ENCODE results near the gene ZC3H18. TPM values are rescaled to one million over a fixed set of nuclear protein-coding genes. Genes with fewer than 3 reads are reported as not detected.

ZC3H18 gene
- total and polyA plus RNA-seq, 10 of the 15 experiments (the other 5 are each of a cell fraction or from before 2014, with no cell fraction given) = 1.0 to 58.3 (median 22.4) TPM

- TF ChIP-seq IKZF2 (IDR thresholded peaks at IDR 0.05) = no peak
- no peak for TF ChIP-seq CHD4 (IDR thresholded peaks at IDR 0.05)
Observed at GRCh38 chr16:88561485-88562359, 8.5 kb upstream of the ZC3H18 start (continued).

DNA sequence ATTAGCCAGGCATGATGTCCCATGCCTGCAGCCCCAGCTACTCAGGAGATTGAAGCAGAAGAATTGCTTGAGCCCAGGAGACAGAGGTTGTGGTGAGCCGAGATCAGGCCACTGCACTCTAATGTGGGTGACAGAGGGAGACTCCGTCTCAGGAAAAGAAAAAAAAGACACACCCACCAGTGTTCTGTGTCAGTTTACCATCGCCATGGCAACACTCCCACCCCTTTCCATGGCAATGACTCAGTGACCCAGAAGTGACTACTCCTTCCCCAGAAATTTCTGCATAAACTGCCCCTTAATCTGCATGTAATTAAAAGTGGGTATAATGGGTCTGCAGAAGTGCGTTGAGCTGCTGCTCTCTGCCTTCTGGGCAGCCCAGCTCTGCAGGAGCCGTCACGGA lies 4.0 kb upstream of the ZC3H18 start:
- CTCF ChIA-PET = interaction anchor here (1.5 kb wide), 1 partner anchor 30 kb away, joined by 4 read pairs; no protein-coding TSS in a partner anchor
- no peak for TF ChIP-seq WRNIP1 (IDR thresholded peaks at IDR 0.05; ENCODE audit: borderline replicate concordance, low read depth, low read length)
- no peak for TF ChIP-seq IKZF2 (IDR thresholded peaks at IDR 0.05)
- TF ChIP-seq SUPT20H (IDR thresholded peaks at IDR 0.05; ENCODE audit: borderline replicate concordance, control insufficient read depth, low read depth, low read length) = no peak
- TF ChIP-seq CHD4 (IDR thresholded peaks at IDR 0.05) = no peak
- no peak for TF ChIP-seq ATF7 (IDR thresholded peaks at IDR 0.05; ENCODE audit: low read depth)
- TF ChIP-seq SKIL (IDR thresholded peaks at IDR 0.05; ENCODE audit: low read depth, poor library complexity, severe bottlenecking) = no peak
- TF ChIP-seq MXI1 (IDR thresholded peaks at IDR 0.05; ENCODE audit: low read depth, low read length) = no peak
- TF ChIP-seq GATAD2B (conservative IDR thresholded peaks at IDR 0.05; ENCODE audit: low read depth) = no peak
- no peak for TF ChIP-seq KLF5 (IDR thresholded peaks at IDR 0.05; ENCODE audit: partially characterized antibody)
- TF ChIP-seq, protein P1, sequence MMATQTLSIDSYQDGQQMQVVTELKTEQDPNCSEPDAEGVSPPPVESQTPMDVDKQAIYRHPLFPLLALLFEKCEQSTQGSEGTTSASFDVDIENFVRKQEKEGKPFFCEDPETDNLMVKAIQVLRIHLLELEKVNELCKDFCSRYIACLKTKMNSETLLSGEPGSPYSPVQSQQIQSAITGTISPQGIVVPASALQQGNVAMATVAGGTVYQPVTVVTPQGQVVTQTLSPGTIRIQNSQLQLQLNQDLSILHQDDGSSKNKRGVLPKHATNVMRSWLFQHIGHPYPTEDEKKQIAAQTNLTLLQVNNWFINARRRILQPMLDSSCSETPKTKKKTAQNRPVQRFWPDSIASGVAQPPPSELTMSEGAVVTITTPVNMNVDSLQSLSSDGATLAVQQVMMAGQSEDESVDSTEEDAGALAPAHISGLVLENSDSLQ (IDR thresholded peaks at IDR 0.05) = no peak
- no peak for TF ChIP-seq RFX5 (IDR thresholded peaks at IDR 0.05; ENCODE audit: low read depth, low read length)
- no peak for TF ChIP-seq POLR2AphosphoS2 (IDR thresholded peaks at IDR 0.05; ENCODE audit: low read depth, low read length)
- TF ChIP-seq MYB (IDR thresholded peaks at IDR 0.05; ENCODE audit: borderline replicate concordance, low read depth, low read length) = no peak
- no peak for TF ChIP-seq ZSCAN29 (IDR thresholded peaks at IDR 0.05)
- no peak for TF ChIP-seq NBN (IDR thresholded peaks at IDR 0.05)
- TF ChIP-seq, protein P2, sequence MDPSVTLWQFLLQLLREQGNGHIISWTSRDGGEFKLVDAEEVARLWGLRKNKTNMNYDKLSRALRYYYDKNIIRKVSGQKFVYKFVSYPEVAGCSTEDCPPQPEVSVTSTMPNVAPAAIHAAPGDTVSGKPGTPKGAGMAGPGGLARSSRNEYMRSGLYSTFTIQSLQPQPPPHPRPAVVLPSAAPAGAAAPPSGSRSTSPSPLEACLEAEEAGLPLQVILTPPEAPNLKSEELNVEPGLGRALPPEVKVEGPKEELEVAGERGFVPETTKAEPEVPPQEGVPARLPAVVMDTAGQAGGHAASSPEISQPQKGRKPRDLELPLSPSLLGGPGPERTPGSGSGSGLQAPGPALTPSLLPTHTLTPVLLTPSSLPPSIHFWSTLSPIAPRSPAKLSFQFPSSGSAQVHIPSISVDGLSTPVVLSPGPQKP (IDR thresholded peaks at IDR 0.05; ENCODE audit: low read depth, low read length) = no peak
- no peak for TF ChIP-seq ZZZ3 (IDR thresholded peaks at IDR 0.05; ENCODE audit: control insufficient read depth, insufficient read length, low read depth)
- TF ChIP-seq ZBED1 (IDR thresholded peaks at IDR 0.05; ENCODE audit: borderline replicate concordance) = no peak
- TF ChIP-seq POLR2AphosphoS5 (IDR thresholded peaks at IDR 0.05; ENCODE audit: low read length) = no peak
- TF ChIP-seq TCF7 (IDR thresholded peaks at IDR 0.05; ENCODE audit: borderline replicate concordance) = no peak
- H3K79me2 ChIP-seq (ENCODE audit: control insufficient read depth, insufficient read depth, low read length) = peaks cover 11% of the 10 kb centered on the region
- SMC1A ChIA-PET (ENCODE audit: uncharacterized antibody, unreplicated experiment) = no interaction called here
- DNase-seq (ENCODE audit: low read depth, low spot score) = no peak
- H3K36me3 ChIP-seq (ENCODE audit: control insufficient read depth in 2 of 2, insufficient read depth in 2 of 2, low read length in 1 of 2) = no peaks in the 10 kb centered on the region
- H4K20me1 ChIP-seq (ENCODE audit: control insufficient read depth, insufficient read depth) = no peaks in the 10 kb centered on the region
- H3K4me3 ChIP-seq = no peak overlapping the region
- H3K4me1 ChIP-seq (ENCODE audit: control insufficient read depth, insufficient read depth, low read length) = peaks cover 2% of the 10 kb centered on the region; the same call in 1 of the 2 replicates
- RAD21 ChIA-PET (ENCODE audit: unreplicated experiment) = no interaction called here
- H3K9ac ChIP-seq (ENCODE audit: control insufficient read depth, insufficient read depth, low read length) = no peak overlapping the region
- 10% methylated on average over 6 of the region's 6 CpGs for WGBS (ENCODE audit: insufficient coverage, insufficient replicate concordance, low lambda C conversion rate, missing lambda C conversion rate)
- POLR2A ChIA-PET = no interaction called here
- no peak overlapping the region for H2AFZ ChIP-seq (ENCODE audit: control insufficient read depth, low read depth, low read length)
- in situ Hi-C loops (cut with MboI) = loop anchor here (5.0 kb wide), 1 partner anchor 114 kb away; the partner anchor contains the start of gene ZFPM1
- no peak for FAIRE-seq
- no peaks in the 10 kb centered on the region for H3K27me3 ChIP-seq (replicated peaks in 1 of 2; ENCODE audit: control insufficient read depth in 2 of 2, insufficient read depth in 2 of 2, low read length in 1 of 2)
- no TSS peak for BruUV-seq (replicated peaks)
- no peak overlapping the region for H3K27ac ChIP-seq (ENCODE audit: control insufficient read depth, insufficient read depth)
- no peak overlapping the region for H3K4me2 ChIP-seq (ENCODE audit: control insufficient read depth, insufficient read depth)
- no peaks in the 10 kb centered on the region for H3K9me3 ChIP-seq (replicated peaks; ENCODE audit: control insufficient read depth, insufficient read depth, low read length)
- intact Hi-C loops (cut with micrococcal nuclease; ENCODE audit: unreplicated experiment) = no loop called here
- ATAC-seq = no peak

All from GM12878 (cell line).